H1 (cell line): ENCODE data around the gene SOCS3. TPM values are rescaled to one million over a fixed set of nuclear protein-coding genes. Genes with fewer than 3 reads are reported as not detected.

Experiments used
- CHD1 ChIP-seq: IDR thresholded peaks from 2 replicates; pipeline ENCODE4 v1.6.1; 2012; ENCODE audit warnings: low read depth, low read length, improper control_type of control experiment
- HDAC2 ChIP-seq, 2 experiments: fragments of 300-600 bp in 1 of 2; sonication (generic) in 1 of 2; IDR thresholded peaks; 2 replicates each; pipeline ENCODE4 v1.6.1; 2011 to 2012; ENCODE audit warnings: low read depth in 2 of 2, low read length in 2 of 2, mild to moderate bottlenecking in 2 of 2, moderate library complexity in 2 of 2, borderline replicate concordance in 1 of 2, inconsistent platforms in 1 of 2
- MAFK ChIP-seq: IDR thresholded peaks from 2 replicates; pipeline ENCODE4 v1.6.1; 2012; ENCODE audit warnings: low read depth, mild to moderate bottlenecking, improper control_type of control experiment, low read length
- NANOG ChIP-seq: IDR thresholded peaks from 2 replicates; pipeline ENCODE4 v1.6.1; 2011; ENCODE audit warnings: low read length, low read depth, mild to moderate bottlenecking, inconsistent platforms; ENCODE audit not compliant: insufficient read depth, poor library complexity, severe bottlenecking
- RNF2 ChIP-seq: fragments of 200-900, 300-1000 bp; sonication (generic); IDR thresholded peaks from 2 replicates; pipeline ENCODE4 v1.7.1; 2016; ENCODE audit warnings: borderline replicate concordance, low read depth, mild to moderate bottlenecking, antibody characterized with exemption, low read length; ENCODE audit not compliant: poor library complexity, severe bottlenecking; ENCODE audit errors: missing control alignments
- SAP30 ChIP-seq: fragments of 300-600 bp; sonication (generic); IDR thresholded peaks from 2 replicates; pipeline ENCODE4 v1.7.1; 2012; ENCODE audit warnings: low read length, moderate library complexity, mild to moderate bottlenecking, inconsistent platforms; ENCODE audit not compliant: insufficient read depth, insufficient replicate concordance
- TAF7 ChIP-seq: optimal IDR thresholded peaks from 2 replicates; pipeline ENCODE3; 2011; ENCODE audit warnings: low read depth, mild to moderate bottlenecking, inconsistent platforms, low read length, moderate library complexity, borderline replicate concordance
- polyA plus RNA-seq, 7 experiments: library from polyadenylated mRNA; depleted of rRNA in 3 of 7; stranded (reverse) in 5 of 7; unstranded in 2 of 7; fragments of >200 nt in 5 of 7; fragments of 200-250 nt in 2 of 7; gene quantifications; 1 replicate in 5 of 7; 2 replicates in 1 of 7; 4 replicates in 1 of 7; pipeline versions ENCODE4 v1.2.1 to v1.2.3, GENCODE V29; 2011 to 2013; ENCODE audit warnings: missing spikeins in 2 of 7, mixed read lengths in 2 of 7
- total RNA-seq: library from RNA; stranded (reverse); fragmentation: NEBNext Ultra II Directional; extraction: Animal tissue kit (Norgen Biotek cat#: 25700); gene quantifications from 2 replicates; pipeline ENCODE4 v1.2.1, GENCODE V29; 2021

Gene SOCS3
- total and polyA plus RNA-seq, 2 of the 8 experiments (the other 6 are each of a cell fraction or from before 2014, with no cell fraction given): 10.1 to 47.9 TPM

DNA sequence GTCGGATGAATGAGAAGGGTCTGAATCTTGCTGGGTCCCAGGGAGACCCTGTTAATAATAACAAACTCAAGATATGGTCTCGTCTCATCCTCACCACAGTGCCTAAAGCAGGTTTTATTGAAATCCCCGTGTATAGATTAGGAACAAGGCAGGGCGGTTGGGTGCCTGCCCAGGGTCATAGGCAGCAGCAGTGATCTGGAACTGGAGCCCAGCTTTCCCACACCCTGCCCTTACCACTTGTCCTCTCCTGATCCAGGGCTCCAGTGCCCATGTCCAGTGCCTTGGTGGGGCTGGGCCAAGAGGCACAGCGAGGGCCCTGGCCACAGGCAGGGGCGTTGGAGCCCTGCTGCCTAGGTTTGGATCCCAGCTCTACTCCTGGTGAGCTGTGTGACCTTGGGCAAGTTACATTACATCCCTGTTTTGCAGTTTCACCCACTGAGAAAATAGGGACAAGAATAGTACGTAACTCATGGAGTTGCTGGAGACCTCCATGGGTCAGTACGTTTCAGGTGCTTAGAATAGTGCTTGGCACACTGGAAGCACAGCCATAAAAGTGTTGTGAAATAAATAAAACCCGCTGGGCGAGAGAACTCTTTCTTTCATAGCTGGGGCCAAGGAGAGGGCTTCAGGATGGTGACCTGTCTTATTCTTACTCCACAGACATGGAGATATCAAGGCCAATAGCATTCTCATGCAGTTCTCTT, 13.9 kb downstream of the SOCS3 start (continued):
- TF ChIP-seq RNF2 (no peak), TAF7 (no peak), CHD1 (no peak), NANOG (no peak), HDAC2 (IDR thresholded peaks at IDR 0.05; ENCODE audit: borderline replicate concordance in 1 of 2, low read depth in 2 of 2, low read length in 2 of 2) (no peak), MAFK (no peak), SAP30 (no peak)
